NB4 (cell line): ENCODE results near the gene DPF3.

Experiments used
- DNase-seq: peaks from one replicate; pipeline ENCODE4 v3.0.0; 2010; ENCODE audit warnings: low read depth
- H3K4me3 ChIP-seq: one replicate; pipeline ENCODE4 v1.5.1; 2011; ENCODE audit warnings: mild to moderate bottlenecking, low read depth, low read length, moderate library complexity
- CTCF ChIP-seq: IDR thresholded peaks from one replicate; pipeline ENCODE4 v1.5.1; 2012; ENCODE audit warnings: low read depth, low read length
- MAX ChIP-seq: IDR thresholded peaks from 2 replicates; pipeline ENCODE4 v1.6.1; 2011; ENCODE audit warnings: low read depth, low read length
- MYC ChIP-seq: IDR thresholded peaks from 2 replicates; pipeline ENCODE4 v1.6.1; 2011; ENCODE audit warnings: low read depth, low read length
- POLR2A ChIP-seq: IDR thresholded peaks from 2 replicates; pipeline ENCODE4 v1.6.1; 2011; ENCODE audit warnings: mild to moderate bottlenecking; ENCODE audit not compliant: insufficient read length; ENCODE audit errors: extremely low read depth

The DPF3 gene

GRCh38 chr14:72747652-72748051 lies 146.2 kb downstream of the DPF3 start:
- H3K4me3 ChIP-seq: no peak overlapping the region
- no peak for DNase-seq
- TF ChIP-seq MYC: no peak
- TF ChIP-seq CTCF: no peak
- TF ChIP-seq POLR2A: no peak
- no peak for TF ChIP-seq MAX

- TF ChIP-seq MYC (no peak), MAX (no peak), POLR2A (no peak), CTCF (no peak)
- DNase-seq: no peak
- no peak overlapping the region for H3K4me3 ChIP-seq
Observed at GRCh38 chr14:72745991-72746980, 147.6 kb downstream of the DPF3 start.

- no peak for DNase-seq
- no peak overlapping the region for H3K4me3 ChIP-seq
- TF ChIP-seq MYC (no peak), POLR2A (no peak), MAX (no peak), CTCF (no peak)
Observed at GRCh38 chr14:72745546-72745945, 148.4 kb downstream of the DPF3 start.

- DNase-seq: no peak
- TF ChIP-seq CTCF (no peak), MYC (no peak)
- H3K4me3 ChIP-seq: no peak overlapping the region
Observed at GRCh38 chr14:72744416-72745120, 149.3 kb downstream of the DPF3 start.

- no peak overlapping the region for H3K4me3 ChIP-seq
- no peak for DNase-seq
- TF ChIP-seq MAX (no peak), MYC (no peak), POLR2A (no peak), CTCF (no peak)
Observed at GRCh38 chr14:72743626-72744025, 150.3 kb downstream of the DPF3 start.
